ENCODE results near the gene SRRM1. TPM values are rescaled to one million over a fixed set of nuclear protein-coding genes. Genes with fewer than 3 reads are reported as not detected.
"Not testable (repeated sequence)": the region's sequence is repeated elsewhere in the genome, so short reads cannot be mapped to it uniquely, and the experiment has no call there.

Gene SRRM1
- total RNA-seq, 2 donors from 2014 or later, result 208 to 250 TPM

DNA sequence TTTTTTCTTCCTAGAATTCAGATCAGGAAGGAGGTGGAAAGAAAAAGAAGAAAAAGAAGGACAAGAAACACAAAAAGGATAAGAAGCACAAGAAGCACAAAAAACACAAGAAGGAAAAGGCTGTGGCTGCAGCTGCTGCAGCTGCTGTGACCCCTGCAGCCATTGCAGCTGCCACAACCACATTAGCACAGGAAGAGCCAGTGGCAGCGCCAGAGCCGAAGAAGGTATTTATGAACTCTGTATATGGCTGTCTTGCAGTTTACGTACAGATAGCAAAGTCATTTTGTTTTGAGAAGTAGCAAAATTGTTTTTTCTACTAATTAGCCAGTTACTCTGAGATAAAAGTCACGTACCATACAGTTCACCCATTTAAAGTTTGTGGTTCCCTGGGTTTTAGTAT lies 28.3 kb downstream of the SRRM1 start:
- ATAC-seq; H3K9me3 Mint-ChIP-seq; DNase-seq (ENCODE audit: low spot score in 2 of 2): not testable (repeated sequence)
- Mint-ChIP-seq H3K27ac (peak overlapping the region in 1 of 2 donors; percentile 20), H3K36me3 (peaks cover 32 to 47% of the 10 kb centered on the region in 2 donors)

DNA sequence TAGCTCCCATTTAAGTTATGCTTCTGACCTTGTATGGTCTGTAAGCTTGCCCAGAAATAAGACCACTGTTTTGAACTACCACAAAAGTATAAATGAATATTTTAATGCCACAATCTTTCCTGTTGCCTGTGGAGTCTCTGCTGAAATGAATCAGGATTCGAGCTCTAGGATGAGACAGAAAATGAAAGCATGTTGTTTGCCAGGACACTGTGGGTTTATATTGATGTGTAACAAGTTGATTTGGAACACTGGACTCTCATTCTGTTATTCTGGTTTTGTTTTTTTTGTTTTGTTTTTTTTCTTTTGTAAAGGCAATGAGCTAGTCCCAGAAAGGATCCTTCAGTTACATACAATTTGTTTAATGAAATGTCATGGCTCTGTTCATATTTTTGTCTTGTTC lies 29.6 kb downstream of the SRRM1 start:
- Mint-ChIP-seq H3K36me3 (peaks cover 32 to 56% of the 10 kb centered on the region in 2 donors), H3K27ac (peak overlapping the region in 1 of 2 donors; percentile 72)
- H3K9me3 Mint-ChIP-seq; DNase-seq (ENCODE audit: low spot score in 2 of 2): not testable (repeated sequence)
- peak in 1 of 2 donors; percentile 36 for ATAC-seq

DNA sequence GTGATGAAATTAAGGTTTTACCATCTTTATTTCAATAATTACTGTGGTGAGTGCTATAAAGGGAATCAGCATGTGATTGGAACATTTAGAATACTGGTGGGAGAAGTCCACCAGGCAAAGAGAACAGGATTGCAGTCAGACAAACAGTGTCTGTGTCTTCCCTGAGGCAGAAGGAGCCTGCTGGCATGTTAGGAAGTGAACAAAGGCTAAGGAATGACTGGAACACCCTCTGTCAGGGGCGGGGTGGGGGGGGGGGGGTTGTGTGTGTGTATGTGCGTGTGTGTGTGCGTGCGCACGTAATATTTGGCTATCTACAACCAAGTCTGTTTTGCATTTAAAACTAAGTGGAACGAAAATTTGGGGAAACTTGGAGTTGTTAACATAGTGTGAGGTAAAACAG lies 30.2 kb downstream of the SRRM1 start:
- H3K36me3 Mint-ChIP-seq, result peaks cover 29 to 56% of the 10 kb centered on the region in 2 donors
- ATAC-seq (no peak), DNase-seq (ENCODE audit: low spot score in 2 of 2) (no peak)
- no peaks in the 10 kb centered on the region for H3K9me3 Mint-ChIP-seq
- peak overlapping the region in 1 of 2 donors; percentile 72 for H3K27ac Mint-ChIP-seq

DNA sequence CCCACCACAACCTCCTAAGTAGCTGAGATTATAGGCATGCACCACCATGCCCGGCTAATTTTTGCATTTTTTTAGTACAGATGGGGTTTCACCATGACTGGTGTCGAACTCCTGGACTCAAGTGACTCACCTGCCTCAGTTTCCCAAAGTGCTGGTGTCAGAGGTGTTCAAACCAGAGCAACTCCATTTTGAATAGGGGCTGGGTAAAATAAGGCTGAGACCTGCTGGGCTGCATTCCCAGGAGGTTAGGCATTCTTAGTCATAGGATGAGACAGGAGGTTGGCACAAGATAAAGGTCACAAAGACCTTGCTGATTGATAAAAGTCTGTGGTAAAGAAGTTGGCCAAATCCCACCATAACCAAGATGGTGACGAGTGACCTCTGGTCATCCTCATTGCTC lies 35.3 kb downstream of the SRRM1 start:
- peak in 1 of 2 donors; percentile 50 for ATAC-seq
- DNase-seq (ENCODE audit: low spot score in 2 of 2); H3K27ac Mint-ChIP-seq; H3K9me3 Mint-ChIP-seq: not testable (repeated sequence)
- H3K36me3 Mint-ChIP-seq, result peaks cover 0 to 18% of the 10 kb centered on the region in 2 donors

DNA sequence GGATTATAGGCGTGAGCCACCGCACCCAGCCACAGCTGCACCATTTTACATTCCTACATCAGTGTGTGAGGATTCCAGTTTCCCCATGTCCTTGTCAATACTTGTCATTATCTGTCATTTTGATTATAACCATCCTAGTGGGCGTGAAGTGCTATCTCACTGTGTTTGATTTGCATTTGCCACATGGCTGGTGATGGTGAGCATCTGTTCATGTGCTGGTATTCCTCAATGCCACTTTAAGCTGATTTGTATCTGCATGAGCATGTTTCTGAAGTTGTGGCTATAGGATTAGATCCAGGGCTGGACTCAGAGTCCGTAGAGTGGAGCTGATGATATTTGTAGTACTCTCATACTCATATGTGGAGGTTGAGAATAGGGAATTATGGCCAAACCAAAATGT lies 36.6 kb downstream of the SRRM1 start:
- Mint-ChIP-seq H3K27ac (no peak overlapping the region), H3K9me3 (no peaks in the 10 kb centered on the region), H3K36me3 (peaks cover 0 to 10% of the 10 kb centered on the region in 2 donors)
- DNase-seq (ENCODE audit: low spot score in 2 of 2), result no peak
- ATAC-seq, result no peak

DNA sequence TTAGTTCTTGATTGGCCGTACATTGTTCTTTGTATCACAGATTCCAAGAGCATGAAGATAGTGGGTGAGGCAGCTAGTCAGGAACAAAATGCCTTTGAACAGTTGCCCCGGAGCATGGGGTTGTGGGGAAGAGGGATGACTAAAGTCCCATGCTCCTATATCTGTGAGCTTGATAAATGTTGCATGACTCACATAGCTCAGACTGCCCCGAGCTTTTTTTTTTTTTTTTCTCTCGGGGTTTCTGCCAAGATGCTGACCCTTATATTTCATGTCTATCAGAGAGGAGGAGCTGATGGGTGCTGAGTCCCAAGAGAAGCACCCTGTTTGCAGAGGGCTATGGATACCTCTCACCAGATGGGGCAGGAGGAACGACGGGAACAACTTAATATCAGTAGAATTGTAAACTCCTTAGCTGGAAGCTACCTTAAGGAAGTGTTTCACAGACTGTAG lies 40.6 kb downstream of the SRRM1 start:
- no peaks in the 10 kb centered on the region for H3K36me3 Mint-ChIP-seq
- no peak for ATAC-seq

DNA sequence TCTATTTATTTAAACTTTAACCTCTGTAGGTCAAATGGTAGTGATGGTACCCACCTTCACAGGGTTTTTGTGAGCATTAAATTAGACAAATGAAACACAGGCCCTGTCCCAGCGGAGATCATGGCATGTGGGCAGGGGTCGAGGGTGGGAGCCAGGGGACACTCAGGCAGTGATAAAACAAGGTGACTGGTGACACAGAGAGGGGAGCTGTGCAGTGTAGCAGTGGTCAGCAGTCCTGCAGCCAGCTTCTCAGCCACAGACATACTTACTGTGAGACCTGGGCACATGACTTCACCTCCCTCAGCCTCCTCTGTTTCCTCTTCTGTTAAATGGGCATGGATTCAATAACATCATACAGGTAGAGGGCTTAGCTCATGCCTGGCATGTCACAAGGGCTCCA lies 44.9 kb downstream of the SRRM1 start:
- DNase-seq (ENCODE audit: low spot score in 2 of 2) (no peak), ATAC-seq (no peak)
- no peak overlapping the region for H3K27ac Mint-ChIP-seq
- no peaks in the 10 kb centered on the region for H3K9me3 Mint-ChIP-seq
- no peaks in the 10 kb centered on the region for H3K36me3 Mint-ChIP-seq

More for the DNA sequence above, 40.6 kb downstream of the SRRM1 start:
- Mint-ChIP-seq H3K27ac (no peak overlapping the region), H3K9me3 (no peaks in the 10 kb centered on the region)
- DNase-seq (ENCODE audit: low spot score in 2 of 2), result no peak

DNA sequence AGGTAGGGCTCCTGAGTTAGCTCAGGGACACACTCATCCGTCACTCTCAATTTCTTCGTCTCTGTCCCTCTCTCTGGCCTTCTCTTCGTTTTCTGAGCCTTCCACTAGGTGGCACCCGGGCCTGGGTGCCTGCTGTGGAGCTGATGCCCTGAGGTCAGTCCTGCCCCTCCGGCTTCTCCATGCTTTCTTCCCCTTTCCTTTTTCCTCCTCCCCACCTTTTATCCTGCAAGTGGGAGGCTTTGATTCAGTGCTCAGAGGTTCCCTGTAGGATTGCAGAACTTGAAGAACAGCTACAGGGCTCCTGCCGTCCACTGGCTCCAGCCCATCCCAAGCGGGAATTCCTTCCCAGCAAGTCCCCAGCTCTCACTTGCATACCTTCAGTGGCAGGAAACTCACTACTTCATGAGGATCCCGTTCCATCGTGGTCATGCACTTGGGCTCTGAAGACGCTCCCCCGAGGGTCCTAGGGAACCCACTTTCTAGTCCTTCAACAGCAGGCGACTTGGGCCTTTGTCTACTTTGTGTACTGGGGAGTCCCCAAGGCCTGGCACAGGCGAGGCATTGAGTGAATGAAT lies 45.6 kb downstream of the SRRM1 start:
- peak; percentile 58 to 70 for DNase-seq (ENCODE audit: low spot score in 2 of 2)
- ATAC-seq, result peak; percentile 85 to 87
- no peak overlapping the region for H3K27ac Mint-ChIP-seq
- no peaks in the 10 kb centered on the region for H3K9me3 Mint-ChIP-seq
- H3K36me3 Mint-ChIP-seq, result no peaks in the 10 kb centered on the region

DNA sequence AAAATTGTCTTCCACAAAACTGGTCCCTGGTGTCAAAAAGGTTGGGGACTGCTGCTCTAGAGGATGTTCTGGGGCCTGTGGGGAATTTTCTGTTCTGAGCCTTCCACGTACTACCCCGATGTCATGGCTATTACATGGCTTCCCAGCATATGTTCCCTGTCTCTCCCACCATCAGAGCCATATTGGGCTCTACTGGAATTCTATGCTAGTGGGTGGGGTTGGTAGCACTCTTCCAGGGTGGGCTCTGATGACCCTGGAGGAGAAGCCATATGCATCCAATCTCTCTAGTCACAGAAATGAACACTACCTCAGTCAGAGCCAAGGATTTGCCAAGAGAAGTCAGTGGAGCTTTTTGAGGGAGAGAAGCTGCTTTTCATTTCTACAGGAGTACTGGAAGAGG lies 47.9 kb downstream of the SRRM1 start:
- no peak overlapping the region for H3K27ac Mint-ChIP-seq
- no peaks in the 10 kb centered on the region for H3K9me3 Mint-ChIP-seq
- ATAC-seq, result no peak
- DNase-seq (ENCODE audit: low spot score in 2 of 2), result no peak
- H3K36me3 Mint-ChIP-seq, result no peaks in the 10 kb centered on the region

DNA sequence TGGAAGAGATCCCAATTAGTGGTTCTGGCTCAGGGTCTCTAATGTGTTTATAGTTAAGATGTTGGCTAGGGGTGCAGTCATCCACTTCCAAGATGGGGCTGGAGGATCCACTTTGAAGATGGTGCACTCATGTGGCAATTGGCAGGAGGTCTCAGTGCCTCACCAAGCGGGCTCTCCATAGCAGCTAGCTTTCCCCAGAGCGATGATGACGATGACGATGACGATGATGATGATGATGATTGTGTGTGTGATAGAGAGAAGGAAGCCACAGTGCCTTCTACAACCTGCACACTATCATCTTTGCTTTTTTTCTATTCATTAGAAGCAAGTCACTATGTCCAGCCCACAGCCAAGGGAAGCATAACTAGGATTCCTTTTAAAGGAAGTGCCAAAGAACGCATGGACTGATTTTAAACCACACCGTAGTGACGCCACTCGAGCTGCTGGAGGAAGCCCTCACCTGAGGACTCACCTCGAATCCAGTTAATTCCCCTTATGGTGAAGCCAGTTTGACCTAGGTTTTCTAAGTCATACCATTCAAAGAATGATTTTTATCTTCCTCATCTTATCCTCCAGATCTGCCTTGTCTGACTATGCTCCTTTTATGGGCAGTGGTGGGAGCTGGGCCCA lies 49.4 kb downstream of the SRRM1 start:
- no peak for DNase-seq (ENCODE audit: low spot score in 2 of 2)
- ATAC-seq, result no peak
- no peaks in the 10 kb centered on the region for H3K36me3 Mint-ChIP-seq
- H3K27ac Mint-ChIP-seq, result no peak overlapping the region
- H3K9me3 Mint-ChIP-seq, result no peaks in the 10 kb centered on the region

DNA sequence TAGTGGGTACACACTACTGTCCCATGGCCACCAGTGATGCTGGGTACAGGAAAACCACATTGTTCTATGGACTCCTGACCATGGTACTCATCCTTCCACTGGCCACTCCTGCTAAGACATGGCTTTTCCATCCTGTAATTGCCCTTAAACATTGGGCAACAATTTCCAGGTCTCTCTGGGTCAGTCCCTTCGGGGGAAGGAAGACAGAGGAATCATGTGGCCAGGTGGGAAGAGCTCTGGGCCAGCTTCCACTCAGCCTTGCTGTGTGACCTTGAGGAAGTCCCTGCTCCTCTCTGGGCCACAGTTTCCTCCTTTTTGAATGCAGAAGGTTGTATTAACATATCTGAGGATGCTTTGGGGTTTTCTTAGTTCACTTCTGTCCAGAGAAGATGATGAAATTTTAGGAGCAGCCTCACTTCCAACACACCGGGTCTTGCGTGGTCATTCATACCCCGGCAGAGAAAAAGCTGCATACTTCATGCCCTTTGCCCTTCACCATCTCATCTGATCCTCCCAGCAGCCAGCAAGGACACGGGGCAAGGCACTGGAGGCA lies 50.8 kb downstream of the SRRM1 start:
- ATAC-seq (no peak), DNase-seq (ENCODE audit: low spot score in 2 of 2) (no peak)
- Mint-ChIP-seq H3K9me3 (no peaks in the 10 kb centered on the region), H3K27ac (no peak overlapping the region), H3K36me3 (no peaks in the 10 kb centered on the region)

DNA sequence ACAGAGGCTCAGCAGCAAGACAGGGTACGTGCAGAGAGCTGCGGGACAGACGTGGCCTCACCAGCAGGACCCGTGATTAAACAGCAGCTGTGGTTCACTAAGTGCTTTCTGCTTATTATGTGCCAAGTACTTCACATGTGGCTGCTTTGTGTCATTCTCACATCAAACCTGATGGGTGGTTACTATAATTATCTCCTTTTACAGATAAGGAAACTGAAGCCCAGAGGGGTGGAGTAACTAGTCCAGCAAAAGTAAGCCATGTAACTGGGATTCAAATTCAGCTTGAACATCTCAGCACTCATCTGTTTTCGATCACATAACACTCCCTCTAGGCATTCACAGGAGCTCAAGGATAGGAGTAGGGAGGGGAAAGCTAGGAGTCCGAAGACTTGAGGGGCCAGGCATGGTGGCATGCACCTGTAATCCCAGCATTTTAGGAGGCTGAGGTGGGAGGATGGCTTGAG lies 51.3 kb downstream of the SRRM1 start:
- DNase-seq (ENCODE audit: low spot score in 2 of 2), result no peak
- no peaks in the 10 kb centered on the region for H3K36me3 Mint-ChIP-seq
- no peak for ATAC-seq
- no peaks in the 10 kb centered on the region for H3K9me3 Mint-ChIP-seq
- H3K27ac Mint-ChIP-seq, result no peak overlapping the region

DNA sequence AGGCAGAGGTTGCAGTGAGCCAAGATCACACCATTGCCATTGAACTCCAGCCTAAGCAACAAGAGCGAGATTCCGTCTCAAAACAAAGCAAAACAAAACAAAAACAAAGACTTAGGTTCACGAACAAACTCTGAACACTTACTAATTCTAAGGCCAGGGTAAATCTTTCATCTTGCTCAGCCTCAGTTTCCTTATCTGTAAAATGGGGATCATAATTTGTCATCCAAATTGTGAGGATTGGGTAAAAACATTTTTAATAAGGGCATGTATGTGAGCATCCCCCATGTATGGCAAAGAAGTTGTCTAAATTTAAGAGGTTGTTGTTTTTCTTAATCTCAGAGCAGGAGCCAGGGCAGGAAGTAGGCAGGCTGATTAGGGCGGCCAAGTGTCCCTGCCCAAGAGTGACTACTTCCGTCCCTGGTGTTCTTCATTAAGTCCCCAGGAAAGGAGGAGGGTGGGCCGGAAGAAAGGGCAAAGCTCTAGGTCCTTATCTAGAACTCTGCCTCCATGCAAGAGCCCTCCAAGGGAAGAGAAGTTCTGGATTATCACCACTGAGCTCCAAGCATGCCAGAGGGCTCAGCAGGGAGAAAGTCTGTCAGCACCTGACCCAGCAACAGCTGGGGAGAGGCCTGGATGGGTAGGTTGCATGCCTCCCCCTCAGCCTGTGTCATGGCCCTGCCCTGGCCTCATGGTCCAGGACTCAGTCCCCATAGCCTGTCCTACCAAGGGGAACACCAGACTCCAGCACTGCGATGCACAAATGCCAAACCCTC lies 52.3 kb downstream of the SRRM1 start:
- DNase-seq (ENCODE audit: low spot score in 2 of 2) (no peak), ATAC-seq (no peak)
- Mint-ChIP-seq H3K36me3 (no peaks in the 10 kb centered on the region), H3K27ac (no peak overlapping the region), H3K9me3 (no peaks in the 10 kb centered on the region)

DNA sequence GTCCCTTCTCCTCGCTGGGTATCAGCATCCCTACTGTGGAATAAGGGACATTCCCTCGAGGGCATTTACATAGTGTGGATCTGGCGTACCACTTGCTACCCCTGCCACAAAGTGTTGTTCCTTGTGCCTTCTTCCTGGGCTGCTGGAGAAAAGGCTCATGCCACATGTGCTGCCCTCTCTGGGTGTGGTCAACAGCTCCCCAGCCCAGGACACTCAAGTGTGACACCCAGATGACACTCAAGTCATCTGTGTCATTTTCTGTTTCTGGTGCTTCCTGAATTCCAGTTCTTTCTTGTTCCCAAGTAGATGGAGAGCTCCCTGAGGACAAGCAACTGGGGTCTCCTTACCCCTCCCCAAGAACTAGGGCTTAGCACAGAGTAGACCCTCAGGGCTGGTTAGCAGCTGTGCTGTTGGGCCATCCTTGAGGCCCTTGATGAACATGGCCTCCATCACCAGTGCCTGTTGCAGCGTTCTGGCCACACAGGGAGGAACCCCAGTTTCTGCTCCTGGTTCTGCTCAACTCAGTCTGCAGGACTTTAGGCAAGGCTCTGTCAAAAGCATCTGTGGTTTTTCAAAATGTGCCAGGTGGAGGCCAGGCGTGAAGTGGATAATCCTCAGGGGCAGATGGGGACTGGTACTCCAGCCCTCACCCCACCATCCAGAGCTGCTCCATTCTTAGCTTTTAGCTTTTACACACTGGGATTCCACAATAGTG lies 53.1 kb downstream of the SRRM1 start:
- no peak for DNase-seq (ENCODE audit: low spot score in 2 of 2)
- Mint-ChIP-seq H3K36me3 (no peaks in the 10 kb centered on the region), H3K9me3 (no peaks in the 10 kb centered on the region)

DNA sequence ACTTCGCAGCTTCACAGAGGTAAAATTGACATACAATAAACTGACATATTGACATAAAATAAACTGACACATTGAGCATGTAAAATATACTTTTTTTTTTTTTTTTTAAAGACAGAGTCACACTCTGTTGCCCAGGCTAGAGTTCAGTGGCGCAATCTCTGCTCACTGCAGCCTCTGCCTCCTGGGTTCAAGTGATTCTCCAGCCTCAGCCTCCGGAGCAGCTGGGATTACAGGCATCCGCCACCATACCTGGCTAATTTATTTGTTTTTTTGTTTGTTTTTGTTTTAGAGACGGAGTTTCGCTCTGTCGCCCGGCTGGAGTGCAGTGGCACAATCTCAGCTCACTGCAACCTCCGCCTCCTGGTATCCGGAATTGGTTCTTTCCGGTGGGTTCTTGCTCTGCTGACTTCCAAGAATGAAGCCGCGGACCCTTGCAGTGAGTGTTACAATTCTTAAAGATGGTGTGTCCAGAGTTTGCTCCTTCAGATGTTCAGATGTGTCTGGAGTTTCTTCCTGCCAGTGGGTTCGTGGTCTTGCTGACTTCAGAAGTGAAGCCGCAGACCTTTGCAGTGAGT lies 53.7 kb downstream of the SRRM1 start:
- ATAC-seq (no peak), DNase-seq (ENCODE audit: low spot score in 2 of 2) (no peak)
- Mint-ChIP-seq H3K9me3 (no peaks in the 10 kb centered on the region), H3K27ac (no peak overlapping the region), H3K36me3 (no peaks in the 10 kb centered on the region)

More for the DNA sequence above, 53.1 kb downstream of the SRRM1 start:
- H3K27ac Mint-ChIP-seq, result no peak overlapping the region
- ATAC-seq, result no peak

DNA sequence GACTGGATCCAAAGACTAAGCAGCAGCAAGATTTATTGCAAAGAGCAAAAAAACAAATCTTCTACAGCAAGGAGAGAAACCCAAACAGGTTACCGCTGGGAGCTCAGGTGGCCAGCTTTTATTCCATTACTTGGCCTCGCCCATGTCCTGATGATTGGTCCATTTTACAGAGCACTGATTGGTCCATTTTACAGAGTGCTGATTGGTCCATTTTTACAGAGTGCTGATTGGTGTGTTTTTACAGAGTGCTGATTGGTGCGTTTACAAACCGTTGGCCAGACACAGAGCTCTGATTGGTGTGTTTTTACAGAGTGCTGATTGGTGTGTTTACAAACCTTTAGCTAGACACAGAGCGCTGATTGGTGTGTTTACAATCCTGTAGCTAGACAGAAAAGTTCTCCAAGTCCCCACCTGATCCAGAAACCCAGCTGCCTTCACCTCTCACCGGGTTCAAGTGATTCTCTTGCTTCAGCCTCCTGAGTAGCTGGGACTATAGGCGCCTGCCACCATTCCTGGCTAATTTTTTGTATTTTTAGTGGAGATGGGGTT lies 54.4 kb downstream of the SRRM1 start:
- H3K36me3 Mint-ChIP-seq; DNase-seq (ENCODE audit: low spot score in 2 of 2); H3K27ac Mint-ChIP-seq; ATAC-seq; H3K9me3 Mint-ChIP-seq: not testable (repeated sequence)

All from activated naive CD4-positive, alpha-beta T cell treated with anti-CD3 and anti-CD28 coated beads, Interleukin-2, amount 50 U/mL, for 72 hours (primary cell).